Testis (tissue), 3 donors: ENCODE data around the gene USP32. TPM values are rescaled to one million over a fixed set of nuclear protein-coding genes. Genes with fewer than 3 reads are reported as not detected.

ENCODE experiments used
- DNase-seq: peaks from one replicate; pipeline ENCODE4 v3.0.0-alpha.2; 2019
- H3K27ac ChIP-seq, 2 donors: fragments of 200-600 bp; sonication (generic); one replicate each; pipeline ENCODE4 v1.5.1; 2019
- H3K27me3 ChIP-seq: fragments of 200-600 bp; sonication (generic); one replicate; pipeline ENCODE4 v1.5.1; 2019
- H3K36me3 ChIP-seq: fragments of 200-600 bp; sonication (generic); one replicate; pipeline ENCODE4 v1.5.1; 2017; ENCODE audit warnings: low read depth; ENCODE audit errors: missing control alignments
- H3K4me1 ChIP-seq: fragments of 200-600 bp; sonication (generic); one replicate; pipeline ENCODE4 v1.5.1; 2019
- H3K4me3 ChIP-seq, 2 donors: fragments of 200-600 bp; sonication (generic); one replicate each; pipeline ENCODE4 v1.5.1; 2017 to 2019
- H3K9me3 ChIP-seq: fragments of 200-600 bp; sonication (generic); one replicate; pipeline ENCODE4 v1.5.1; 2017
- POLR2A ChIP-seq: fragments of 450-650 bp; IDR thresholded peaks from one replicate; pipeline ENCODE4 v1.6.1; 2017; ENCODE audit warnings: antibody characterized with exemption, mild to moderate bottlenecking, moderate library complexity
- WGBS, 2 donors: methylation state at CpG; one replicate each; pipeline ENCODE4 v1.1.5; 2018; 5-methylcytosine and 5-hydroxymethylcytosine counted together
- intact Hi-C: fragments of 100-400 bp; cut with DNase I; formaldehyde crosslinking; loops from one replicate; pipeline ENCODE4 v1.15.1; 2023; ENCODE audit warnings: low total_unique reads
- polyA plus RNA-seq: library from polyadenylated mRNA; stranded (reverse); fragments of 350-450 nt; fragmentation: Illumina TruSeq; extraction: RNeasy Lipid Tissue Mini Kit (QIAGEN cat#74804); gene quantifications from one replicate; pipeline ENCODE4 v1.2.3, GENCODE V29; 2014; ENCODE audit warnings: low read depth, low replicate concordance; ENCODE audit not compliant: insufficient read depth
- total RNA-seq, 2 donors: library from RNA; depleted of rRNA; stranded (reverse); fragments of >200 nt; gene quantifications; one replicate each; pipeline ENCODE4 v1.2.3, GENCODE V29; 2016
- TF ChIP-seq, protein P1 (sequence below), 3 experiments: fragments of 450-650 bp in 2 of 3; fragments of 200-600 bp in 1 of 3; sonication (generic) in 1 of 3; IDR thresholded peaks; one replicate each; pipeline ENCODE4 v1.5.1; 2016 to 2019; ENCODE audit warnings: antibody characterized with exemption in 3 of 3, mild to moderate bottlenecking in 2 of 3, moderate library complexity in 1 of 3

Gene USP32
- total and polyA plus RNA-seq, 3 donors from 2014 or later, result 113 to 279 (median 166) TPM

DNA sequence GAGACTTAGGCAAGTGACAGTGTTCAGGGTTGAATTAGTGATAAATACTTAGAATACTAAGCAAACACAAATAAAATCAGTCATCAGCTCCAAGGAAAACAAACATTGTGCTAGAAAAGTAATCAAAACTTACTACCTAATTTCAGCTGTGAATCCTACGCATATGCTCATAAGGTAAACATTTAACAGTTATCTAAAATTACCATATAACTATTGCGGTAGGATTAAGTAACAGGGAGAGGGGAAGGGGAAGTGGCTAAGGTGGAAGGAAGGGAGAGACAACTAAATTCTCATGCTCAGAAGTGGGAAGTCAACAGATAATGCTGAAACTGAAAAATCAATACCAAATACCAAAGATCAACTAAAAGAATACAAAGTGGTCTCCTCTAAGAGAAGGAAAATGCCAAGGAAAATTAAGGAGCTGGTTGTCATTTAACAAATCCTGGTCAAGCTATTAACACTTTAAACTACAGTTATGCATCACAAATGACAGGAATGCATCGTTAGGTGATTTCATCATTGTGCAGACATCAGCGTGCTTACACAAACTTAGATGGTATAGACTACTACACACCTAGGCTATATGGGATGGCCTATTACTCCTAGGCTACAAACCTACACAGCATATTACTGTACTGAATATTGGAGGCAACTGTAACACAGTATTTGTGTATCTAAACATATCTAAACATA is 20.0 kb downstream of the USP32 start:
- TF ChIP-seq, protein P1, sequence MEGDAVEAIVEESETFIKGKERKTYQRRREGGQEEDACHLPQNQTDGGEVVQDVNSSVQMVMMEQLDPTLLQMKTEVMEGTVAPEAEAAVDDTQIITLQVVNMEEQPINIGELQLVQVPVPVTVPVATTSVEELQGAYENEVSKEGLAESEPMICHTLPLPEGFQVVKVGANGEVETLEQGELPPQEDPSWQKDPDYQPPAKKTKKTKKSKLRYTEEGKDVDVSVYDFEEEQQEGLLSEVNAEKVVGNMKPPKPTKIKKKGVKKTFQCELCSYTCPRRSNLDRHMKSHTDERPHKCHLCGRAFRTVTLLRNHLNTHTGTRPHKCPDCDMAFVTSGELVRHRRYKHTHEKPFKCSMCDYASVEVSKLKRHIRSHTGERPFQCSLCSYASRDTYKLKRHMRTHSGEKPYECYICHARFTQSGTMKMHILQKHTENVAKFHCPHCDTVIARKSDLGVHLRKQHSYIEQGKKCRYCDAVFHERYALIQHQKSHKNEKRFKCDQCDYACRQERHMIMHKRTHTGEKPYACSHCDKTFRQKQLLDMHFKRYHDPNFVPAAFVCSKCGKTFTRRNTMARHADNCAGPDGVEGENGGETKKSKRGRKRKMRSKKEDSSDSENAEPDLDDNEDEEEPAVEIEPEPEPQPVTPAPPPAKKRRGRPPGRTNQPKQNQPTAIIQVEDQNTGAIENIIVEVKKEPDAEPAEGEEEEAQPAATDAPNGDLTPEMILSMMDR (IDR thresholded peaks at IDR 0.05), result no peak
- no peak for TF ChIP-seq POLR2A
- no peak overlapping the region for H3K4me3 ChIP-seq
- no peaks in the 10 kb centered on the region for H3K36me3 ChIP-seq
- no peaks in the 10 kb centered on the region for H3K9me3 ChIP-seq
- no peak for DNase-seq
- no peaks in the 10 kb centered on the region for H3K4me1 ChIP-seq
- 83 to 84% methylated on average over 4 of the region's 4 CpGs for WGBS, 2 donors
- intact Hi-C loops, result no loop called here
- no peak overlapping the region for H3K27ac ChIP-seq
- H3K27me3 ChIP-seq, result no peaks in the 10 kb centered on the region

DNA sequence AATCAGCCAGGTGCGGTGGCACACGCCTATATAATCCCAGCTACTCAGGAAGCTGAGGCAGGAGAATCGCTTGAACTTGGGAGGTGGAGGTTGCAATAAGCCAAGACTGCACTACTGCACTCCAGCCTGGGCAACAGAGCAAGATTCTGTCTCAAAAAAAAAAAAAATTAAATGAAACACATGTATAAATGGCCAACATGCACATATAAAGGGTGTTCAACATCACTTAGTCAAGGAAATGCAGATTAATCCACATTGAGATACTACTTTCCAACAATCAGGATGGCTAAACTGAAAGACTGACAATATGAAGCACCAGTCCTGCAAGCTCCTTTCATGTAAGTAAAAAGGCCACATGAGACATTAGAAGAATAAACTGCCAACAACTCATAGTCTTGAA is 20.5 kb downstream of the USP32 start:
- Histone ChIP-seq H3K9me3 (no peaks in the 10 kb centered on the region), H3K36me3 (no peaks in the 10 kb centered on the region), H3K4me1 (no peaks in the 10 kb centered on the region), H3K4me3 (no peak overlapping the region), H3K27me3 (no peaks in the 10 kb centered on the region), H3K27ac (no peak overlapping the region)
- WGBS, 2 donors, result 90 to 95% methylated on average over 3 of the region's 3 CpGs
- no peak for DNase-seq
- intact Hi-C loops, result no loop called here
- TF ChIP-seq, protein P1 (IDR thresholded peaks at IDR 0.05), result no peak
- TF ChIP-seq POLR2A, result no peak

DNA sequence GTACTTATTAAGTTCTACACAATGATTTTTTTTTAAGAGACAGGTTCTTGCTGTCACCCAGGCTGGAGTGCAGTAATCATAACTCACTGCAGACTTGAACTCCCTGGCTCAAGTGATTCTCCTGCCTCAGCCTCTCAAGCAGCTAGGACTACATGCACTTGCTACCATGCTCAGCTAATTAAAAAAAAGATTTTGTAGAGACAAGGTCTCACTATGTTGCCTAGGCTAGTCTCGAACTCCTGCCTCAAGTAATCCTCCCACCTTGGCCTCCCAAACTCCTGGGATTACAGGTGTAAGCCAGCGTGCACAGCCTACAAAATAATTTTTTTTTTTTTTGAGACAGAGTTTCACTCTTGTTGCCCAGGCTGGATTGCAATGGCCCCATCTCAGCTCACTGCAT is 22.2 kb downstream of the USP32 start:
- H3K36me3 ChIP-seq, result no peaks in the 10 kb centered on the region
- no peaks in the 10 kb centered on the region for H3K4me1 ChIP-seq
- TF ChIP-seq, protein P1 (IDR thresholded peaks at IDR 0.05), result no peak
- no peak for TF ChIP-seq POLR2A
- 94 to 100% methylated on average over 2 of the region's 2 CpGs for WGBS, 2 donors
- intact Hi-C loops, result no loop called here
- no peak overlapping the region for H3K27ac ChIP-seq
- no peaks in the 10 kb centered on the region for H3K9me3 ChIP-seq
- no peak for DNase-seq
- H3K27me3 ChIP-seq, result no peaks in the 10 kb centered on the region
- H3K4me3 ChIP-seq, result no peak overlapping the region

DNA sequence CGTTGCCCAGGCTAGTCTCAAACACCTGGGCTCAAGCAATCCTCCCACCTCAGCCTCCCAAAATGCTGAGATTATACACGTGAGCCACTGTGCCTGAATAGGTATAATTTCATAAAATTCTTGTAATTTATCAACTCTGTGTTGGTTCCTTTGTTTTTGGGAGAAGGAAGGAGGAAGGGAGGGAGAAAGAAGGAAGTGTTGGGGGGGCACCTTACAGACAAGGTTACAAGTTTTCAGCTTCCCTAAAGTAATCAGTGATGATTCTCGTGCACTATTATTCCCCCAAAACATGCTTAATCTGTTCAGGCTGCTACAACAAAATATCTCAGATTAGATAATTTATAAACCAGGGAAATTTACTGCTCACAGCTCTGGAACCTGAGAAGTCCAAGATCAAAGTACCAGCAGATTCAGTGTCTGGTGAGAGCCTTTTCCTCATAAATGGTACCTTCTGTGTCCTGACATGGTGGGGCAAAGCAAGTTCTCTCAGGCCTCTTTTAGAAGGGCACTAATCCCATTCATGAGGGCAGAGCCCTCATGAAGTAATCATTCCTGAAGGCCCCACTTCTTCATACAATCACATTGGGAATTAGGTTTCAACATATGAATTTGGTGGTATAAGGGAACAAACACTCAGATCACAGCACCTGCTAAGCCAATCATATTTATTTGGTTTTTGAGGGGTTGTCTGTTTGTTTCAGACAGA is 28.1 kb downstream of the USP32 start:
- no peaks in the 10 kb centered on the region for H3K9me3 ChIP-seq
- no peak overlapping the region for H3K4me3 ChIP-seq
- TF ChIP-seq, protein P1 (IDR thresholded peaks at IDR 0.05), result no peak
- TF ChIP-seq POLR2A, result no peak
- WGBS, 2 donors, result 81 to 86% methylated on average over 3 of the region's 3 CpGs
- no peak overlapping the region for H3K27ac ChIP-seq
- intact Hi-C loops, result no loop called here
- DNase-seq, result no peak
- no peaks in the 10 kb centered on the region for H3K27me3 ChIP-seq
- no peaks in the 10 kb centered on the region for H3K4me1 ChIP-seq
- H3K36me3 ChIP-seq, result no peaks in the 10 kb centered on the region
